IMR-90 (cell line): ENCODE data around the gene PIEZO2. TPM values are rescaled to one million over a fixed set of nuclear protein-coding genes. Genes with fewer than 3 reads are reported as not detected.

ENCODE experiments used
- ATAC-seq: fragments of 200-7000 bp; cut with Tn5 transposase; 2 replicates; pipeline ENCODE4 v1.9.1; 2020; ENCODE audit warnings: low read depth, mild to moderate bottlenecking, moderate library complexity
- BruUV-seq: library from RNA; stranded (reverse); fragments of 400-500 nt; replicated peaks from 2 replicates; lab custom pipeline; 2021; lab: Mats Ljungman, UMichigan
- CTCF ChIA-PET: fragments of 300-600 bp; formaldehyde crosslinking; extraction: SDS; loops from one replicate; lab custom pipeline; 2021; ENCODE audit warnings: antibody characterized with exemption; lab: Yijun Ruan, JAX
- POLR2A ChIA-PET: fragments of 300-600 bp; sonication (Branson Sonifier 250); formaldehyde crosslinking; loops from one replicate; lab custom pipeline; 2022; ENCODE audit warnings: antibody characterized with exemption; ENCODE audit not compliant: unreplicated experiment; lab: Charles Lee
- DNase-seq: peaks from one replicate; pipeline ENCODE4 v3.0.0; 2013
- H2AFZ ChIP-seq: replicated peaks from 2 replicates; pipeline ENCODE3; 2013; ENCODE audit warnings: low read length, mild to moderate bottlenecking; ENCODE audit not compliant: poor library complexity
- H2AK5ac ChIP-seq: 2 replicates; pipeline ENCODE4 v1.6.1; 2013; ENCODE audit warnings: low read depth, low read length, inconsistent platforms
- H2AK9ac ChIP-seq: replicated peaks from 2 replicates; pipeline ENCODE3; 2013; ENCODE audit warnings: mild to moderate bottlenecking, low read depth, low read length, moderate library complexity; ENCODE audit not compliant: poor library complexity
- H2BK120ac ChIP-seq: 2 replicates; pipeline ENCODE4 v1.6.1; 2013; ENCODE audit warnings: low read depth, low read length, inconsistent platforms
- H2BK15ac ChIP-seq: 3 replicates; pipeline ENCODE4 v1.6.1; 2013; ENCODE audit warnings: low read depth, low read length, inconsistent platforms
- H2BK20ac ChIP-seq: 2 replicates; pipeline ENCODE4 v1.6.1; 2013; ENCODE audit warnings: low read depth, mild to moderate bottlenecking, inconsistent platforms, low read length, moderate library complexity
- H2BK5ac ChIP-seq: 2 replicates; pipeline ENCODE4 v1.6.1; 2013; ENCODE audit warnings: mild to moderate bottlenecking, low read depth, low read length, inconsistent platforms; ENCODE audit not compliant: poor library complexity, severe bottlenecking
- H3K14ac ChIP-seq: replicated peaks from 2 replicates; pipeline ENCODE4 v1.6.1; 2013; ENCODE audit warnings: low read depth, low read length, inconsistent platforms
- H3K18ac ChIP-seq: 2 replicates; pipeline ENCODE4 v1.6.1; 2013; ENCODE audit warnings: low read depth, low read length, control low read depth
- H3K23ac ChIP-seq: 2 replicates; pipeline ENCODE4 v1.6.1; 2013; ENCODE audit warnings: low read depth, low read length, inconsistent platforms
- H3K27ac ChIP-seq: 2 replicates; pipeline ENCODE4 v1.5.1; 2013; ENCODE audit warnings: mild to moderate bottlenecking, control low read depth, low read length; ENCODE audit not compliant: insufficient read depth
- H3K27me3 ChIP-seq: 2 replicates; pipeline ENCODE4 v1.6.1; 2013; ENCODE audit warnings: low read length; ENCODE audit not compliant: control insufficient read depth, insufficient read depth
- H3K36me3 ChIP-seq: 2 replicates; pipeline ENCODE4 v1.6.1; 2013; ENCODE audit warnings: low read length, mixed read lengths; ENCODE audit not compliant: control insufficient read depth, insufficient read depth
- H3K4ac ChIP-seq: 2 replicates; pipeline ENCODE4 v1.6.1; 2013; ENCODE audit warnings: low read depth, low read length, inconsistent platforms
- H3K4me1 ChIP-seq: 2 replicates; pipeline ENCODE4 v1.6.1; 2013; ENCODE audit warnings: low read length, mixed read lengths; ENCODE audit not compliant: control insufficient read depth, insufficient read depth
- H3K4me2 ChIP-seq: 2 replicates; pipeline ENCODE4 v1.6.1; 2013; ENCODE audit warnings: low read depth, mild to moderate bottlenecking, control low read depth, low read length, moderate library complexity
- H3K4me3 ChIP-seq: 2 replicates; pipeline ENCODE4 v1.5.1; 2013; ENCODE audit warnings: low read depth, mild to moderate bottlenecking, control low read depth, low read length, moderate library complexity; ENCODE audit not compliant: insufficient read depth
- H3K56ac ChIP-seq: 2 replicates; pipeline ENCODE4 v1.6.1; 2013; ENCODE audit warnings: low read length, inconsistent platforms; ENCODE audit not compliant: insufficient read depth; ENCODE audit errors: extremely low read depth
- H3K79me1 ChIP-seq, 2 experiments: 2 replicates each; pipeline ENCODE4 v1.6.1; 2013; ENCODE audit warnings: low read length in 2 of 2, inconsistent platforms in 1 of 2, low read depth in 1 of 2
- H3K9ac ChIP-seq: 2 replicates; pipeline ENCODE4 v1.6.1; 2013; ENCODE audit warnings: low read depth, low read length, control low read depth
- H3K9me1 ChIP-seq: 2 replicates; pipeline ENCODE4 v1.6.1; 2013; ENCODE audit warnings: low read length, inconsistent platforms; ENCODE audit not compliant: insufficient read depth
- H3K9me3 ChIP-seq: 2 replicates; pipeline ENCODE4 v1.6.1; 2013; ENCODE audit warnings: low read length; ENCODE audit not compliant: control insufficient read depth, insufficient read depth
- H4K20me1 ChIP-seq: 2 replicates; pipeline ENCODE4 v1.6.1; 2013; ENCODE audit warnings: low read length, inconsistent platforms; ENCODE audit not compliant: insufficient read depth
- H4K5ac ChIP-seq: 2 replicates; pipeline ENCODE4 v1.6.1; 2013; ENCODE audit warnings: mild to moderate bottlenecking, low read depth, low read length, control low read depth
- H4K8ac ChIP-seq, 2 experiments: 2 replicates each; pipeline ENCODE4 v1.6.1; 2013; ENCODE audit warnings: low read depth in 2 of 2, low read length in 2 of 2, control low read depth in 1 of 2, inconsistent platforms in 1 of 2
- H4K91ac ChIP-seq: 2 replicates; pipeline ENCODE4 v1.6.1; 2013; ENCODE audit warnings: low read depth, low read length, inconsistent platforms; ENCODE audit not compliant: insufficient read depth
- BHLHE40 ChIP-seq: fragments of 150-350 bp; IDR thresholded peaks from 2 replicates; pipeline ENCODE4 v1.6.1; 2016; ENCODE audit warnings: mild to moderate bottlenecking, low read depth, low read length
- CEBPB ChIP-seq: IDR thresholded peaks from 2 replicates; pipeline ENCODE4 v1.6.1; 2012; ENCODE audit warnings: low read depth, low read length, improper control_type of control experiment
- CHD1 ChIP-seq: IDR thresholded peaks from 2 replicates; pipeline ENCODE4 v1.6.1; 2012; ENCODE audit warnings: low read depth, low read length, improper control_type of control experiment
- CTCF ChIP-seq: conservative IDR thresholded peaks from 2 replicates; pipeline ENCODE4 v1.5.1; 2012; ENCODE audit warnings: mild to moderate bottlenecking, low read depth, low read length, improper control_type of control experiment
- ELK1 ChIP-seq: fragments of 150-350 bp; IDR thresholded peaks from 2 replicates; pipeline ENCODE4 v1.6.1; 2016; ENCODE audit warnings: low read depth, mild to moderate bottlenecking, low read length, moderate library complexity, borderline replicate concordance
- FOS ChIP-seq: fragments of 150-350 bp; IDR thresholded peaks from 2 replicates; pipeline ENCODE4 v1.6.1; 2016; ENCODE audit warnings: low read depth, low read length
- MAFK ChIP-seq: IDR thresholded peaks from 2 replicates; pipeline ENCODE4 v1.6.1; 2012; ENCODE audit warnings: low read depth, low read length, improper control_type of control experiment
- MAZ ChIP-seq: IDR thresholded peaks from 2 replicates; pipeline ENCODE4 v1.6.1; 2012; ENCODE audit warnings: low read depth, mild to moderate bottlenecking, low read length, improper control_type of control experiment, moderate library complexity, borderline replicate concordance
- RAD21 ChIP-seq: IDR thresholded peaks from 2 replicates; pipeline ENCODE4 v1.6.1; 2012; ENCODE audit warnings: low read length, improper control_type of control experiment
- RCOR1 ChIP-seq: IDR thresholded peaks from 2 replicates; pipeline ENCODE4 v1.6.1; 2012; ENCODE audit warnings: mild to moderate bottlenecking, low read length, improper control_type of control experiment; ENCODE audit not compliant: insufficient replicate concordance
- RFX5 ChIP-seq: IDR thresholded peaks from 2 replicates; pipeline ENCODE4 v1.8.0; 2012; ENCODE audit warnings: low read depth, mild to moderate bottlenecking, low read length, moderate library complexity
- SMC3 ChIP-seq: fragments of 150-350 bp; IDR thresholded peaks from 2 replicates; pipeline ENCODE4 v1.6.1; 2016; ENCODE audit warnings: low read depth, mild to moderate bottlenecking, antibody characterized with exemption, low read length, moderate library complexity
- USF2 ChIP-seq: fragments of 150-350 bp; IDR thresholded peaks from 2 replicates; pipeline ENCODE4 v1.6.1; 2017; ENCODE audit warnings: mild to moderate bottlenecking, antibody characterized with exemption, low read length, low read depth
- WGBS, 2 experiments: methylation state at CpG; one replicate each; pipeline versions ENCODE4 v1.1.5 to v1.1.7; 2013; ENCODE audit warnings: missing lambda C conversion rate in 2 of 2; ENCODE audit not compliant: insufficient read length in 1 of 2; ENCODE audit errors: extremely low coverage in 2 of 2; 5-methylcytosine and 5-hydroxymethylcytosine counted together
- dilution Hi-C: fragments of 300-500 bp; cut with HindIII; formaldehyde crosslinking; loops from one replicate; pipeline ENCODE4 v1.14.3; 2018; ENCODE audit warnings: low sequenced_read_pairs; ENCODE audit not compliant: unreplicated experiment
- in situ Hi-C: fragments of 300-500 bp; cut with MboI; formaldehyde crosslinking; loops from 3 replicates; pipeline ENCODE4 v1.14.3; 2019; ENCODE audit warnings: low sequenced_read_pairs, inconsistent platforms, mixed read lengths
- intact Hi-C: fragments of 100-400 bp; cut with micrococcal nuclease; formaldehyde crosslinking; loops from 2 replicates; pipeline ENCODE4 v1.10.0; 2022
- polyA plus RNA-seq, 3 experiments: library from polyadenylated mRNA; depleted of rRNA; stranded (reverse); fragments of >200 nt; gene quantifications; 2 replicates each; pipeline ENCODE4 v1.2.3, GENCODE V29; 2012; ENCODE audit warnings: low replicate concordance in 1 of 3
- total RNA-seq: library from RNA; depleted of rRNA; stranded (reverse); fragments of >200 nt; gene quantifications from 2 replicates; pipeline ENCODE4 v1.2.3, GENCODE V29; 2012

The PIEZO2 gene
- total and polyA plus RNA-seq, 2 of the 4 experiments (the other 2 are of a cell fraction), result 2.4 to 4.1 TPM

GRCh38 chr18:11125492-11126315 is 23.7 kb downstream of the PIEZO2 start:
- peaks cover 12% of the 10 kb centered on the region for H3K9me3 ChIP-seq
- H3K36me3 ChIP-seq, result no peaks in the 10 kb centered on the region
- no CpG with 5 or more reads among the region's 10 CpGs for WGBS, 2 experiments
- no TSS peak for BruUV-seq
- H4K91ac ChIP-seq, result no peak overlapping the region
- H3K9ac ChIP-seq, result no peak overlapping the region
- no peak overlapping the region for H3K56ac ChIP-seq
- 0 out of 4 replicates have a peak, but pooled peaks cover 0 to 7% of the 10 kb centered on the region in 2 experiments for H3K79me1 ChIP-seq
- no peak overlapping the region for H2BK5ac ChIP-seq
- peak overlapping the region; percentile 26 for H2AFZ ChIP-seq
- H3K23ac ChIP-seq, result no peak overlapping the region
- H2BK15ac ChIP-seq, result peak overlapping the region; percentile 31; the same call in 1 of the 3 replicates
- DNase-seq, result no peak
- H3K27me3 ChIP-seq, result no peaks in the 10 kb centered on the region
- H3K27ac ChIP-seq, result peak overlapping the region; percentile 30; the same call in 1 of the 2 replicates
- H3K4ac ChIP-seq, result peak overlapping the region; percentile 25
- intact Hi-C loops (no loop called here), dilution Hi-C loops (no loop called here), in situ Hi-C loops (no loop called here)
- ChIA-PET POLR2A (interaction anchor here (1.0 kb wide), 1 partner anchor 17 kb away, joined by 3 read pairs; no protein-coding TSS in a partner anchor), CTCF (interaction anchor here (0.7 to 1.2 kb wide), 2 partner anchors 12 to 18 kb away, joined by 3 to 4 read pairs; no protein-coding TSS in a partner anchor)
- H3K4me2 ChIP-seq, result peak overlapping the region; percentile 6
- H3K14ac ChIP-seq, result peak overlapping the region; percentile 50; the same call in 1 of the 2 replicates
- H4K8ac ChIP-seq, result peak overlapping the region in 1 of 2 experiments; percentile 9; a peak in 1 of 4 replicates
- H2BK20ac ChIP-seq, result no peak overlapping the region
- H2AK5ac ChIP-seq, result peak overlapping the region; percentile 45
- no peak overlapping the region for H2AK9ac ChIP-seq
- no peaks in the 10 kb centered on the region; the same call in 1 of the 2 replicates for H3K9me1 ChIP-seq
- peaks cover 9% of the 10 kb centered on the region; the same call in 1 of the 2 replicates for H3K4me1 ChIP-seq
- peak; percentile 57 for ATAC-seq
- H2BK120ac ChIP-seq, result no peak overlapping the region
- no peaks in the 10 kb centered on the region; the same call in 1 of the 2 replicates for H4K20me1 ChIP-seq
- peak overlapping the region; percentile 35; the same call in 1 of the 2 replicates for H3K18ac ChIP-seq
- no peak overlapping the region for H3K4me3 ChIP-seq
- H4K5ac ChIP-seq, result no peak overlapping the region
- no peak for TF ChIP-seq CEBPB
- no peak for TF ChIP-seq MAZ
- no peak for TF ChIP-seq SMC3
- no peak for TF ChIP-seq RCOR1
- no peak for TF ChIP-seq CHD1
- TF ChIP-seq FOS, result no peak
- TF ChIP-seq RFX5, result no peak
- TF ChIP-seq BHLHE40, result no peak
- TF ChIP-seq ELK1, result no peak
- TF ChIP-seq MAFK, result no peak
- no peak for TF ChIP-seq CTCF
- TF ChIP-seq RAD21, result no peak
- no peak for TF ChIP-seq USF2
